ENCODE measurements around the gene GRK2. TPM values are rescaled to one million over a fixed set of nuclear protein-coding genes. Genes with fewer than 3 reads are reported as not detected.

Gene GRK2
- total and polyA plus RNA-seq, 2 of the 13 experiments (the other 11 are each of a cell fraction or from before 2014, with no cell fraction given) = 31.3 to 42.4 TPM

DNA sequence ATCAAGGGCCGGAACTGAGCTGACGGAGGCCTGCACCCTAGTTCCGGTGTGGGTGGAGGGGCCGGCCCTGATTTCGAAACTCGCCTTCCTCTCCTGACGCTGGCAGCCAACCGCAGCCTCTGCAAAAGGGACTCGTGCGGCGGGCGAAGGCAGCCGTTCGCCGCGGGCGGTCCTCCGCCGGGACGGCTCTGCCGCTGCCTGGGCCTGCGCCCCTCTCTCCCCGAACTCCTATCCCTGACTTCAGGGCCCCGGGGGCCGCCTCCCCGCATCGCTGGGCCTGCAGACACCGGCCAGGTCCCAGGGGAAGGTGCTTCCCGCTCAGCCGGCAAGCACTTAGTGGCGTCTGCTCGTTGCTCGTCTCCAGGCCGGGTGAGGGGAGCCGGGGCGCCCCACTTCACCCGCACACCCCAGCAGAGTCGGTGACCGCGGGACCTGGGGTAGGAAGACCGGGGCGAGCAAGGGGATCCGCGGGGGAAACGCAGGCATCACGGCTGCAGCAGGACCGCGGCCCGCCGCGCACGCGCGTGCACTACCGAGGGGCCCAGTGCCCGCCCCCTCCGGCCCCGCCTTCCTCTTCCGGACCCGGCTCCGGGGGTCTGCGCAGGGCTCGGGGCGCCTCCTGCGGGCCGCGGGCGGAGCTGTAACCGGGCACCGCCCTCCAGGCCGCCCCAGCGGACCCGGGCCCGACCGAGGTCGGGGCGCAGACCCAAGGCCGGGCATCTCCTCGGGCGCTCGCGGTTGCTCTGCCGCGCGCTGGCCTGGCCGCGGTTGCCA, 22.4 kb downstream of the GRK2 start (continued):
- TF ChIP-seq PITX1 (CRISPR knock-in tag; IDR thresholded peaks at IDR 0.05) (peak; percentile 46; the same call in 1 of the 2 replicates), TOE1 (CRISPR knock-in tag; IDR thresholded peaks at IDR 0.05) (0 out of 2 replicates have a peak, but pooled peaks have one; percentile 54), SIN3A (IDR thresholded peaks at IDR 0.05; ENCODE audit: borderline replicate concordance, low read depth, low read length) (peak; percentile 78; the same call in 1 of the 2 replicates), GPN1 (CRISPR knock-in tag; IDR thresholded peaks at IDR 0.05; ENCODE audit: borderline replicate concordance) (no peak), KDM5A (IDR thresholded peaks at IDR 0.05; ENCODE audit: borderline replicate concordance, low read length) (peak; percentile 60; the same call in 1 of the 2 replicates), SOX6 (IDR thresholded peaks at IDR 0.05) (no peak), SOX6 (CRISPR knock-in tag; IDR thresholded peaks at IDR 0.05) (no peak; the same call in 1 of the 2 replicates), ZNF7 (CRISPR knock-in tag; IDR thresholded peaks at IDR 0.05) (no peak), HIVEP1 (CRISPR knock-in tag; IDR thresholded peaks at IDR 0.05) (0 out of 2 replicates have a peak, but pooled peaks have one; percentile 29)
- TF ChIP-seq, protein P1, sequence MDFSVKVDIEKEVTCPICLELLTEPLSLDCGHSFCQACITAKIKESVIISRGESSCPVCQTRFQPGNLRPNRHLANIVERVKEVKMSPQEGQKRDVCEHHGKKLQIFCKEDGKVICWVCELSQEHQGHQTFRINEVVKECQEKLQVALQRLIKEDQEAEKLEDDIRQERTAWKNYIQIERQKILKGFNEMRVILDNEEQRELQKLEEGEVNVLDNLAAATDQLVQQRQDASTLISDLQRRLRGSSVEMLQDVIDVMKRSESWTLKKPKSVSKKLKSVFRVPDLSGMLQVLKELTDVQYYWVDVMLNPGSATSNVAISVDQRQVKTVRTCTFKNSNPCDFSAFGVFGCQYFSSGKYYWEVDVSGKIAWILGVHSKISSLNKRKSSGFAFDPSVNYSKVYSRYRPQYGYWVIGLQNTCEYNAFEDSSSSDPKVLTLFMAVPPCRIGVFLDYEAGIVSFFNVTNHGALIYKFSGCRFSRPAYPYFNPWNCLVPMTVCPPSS (IDR thresholded peaks at IDR 0.05) = no peak
- TF ChIP-seq, protein P2, sequence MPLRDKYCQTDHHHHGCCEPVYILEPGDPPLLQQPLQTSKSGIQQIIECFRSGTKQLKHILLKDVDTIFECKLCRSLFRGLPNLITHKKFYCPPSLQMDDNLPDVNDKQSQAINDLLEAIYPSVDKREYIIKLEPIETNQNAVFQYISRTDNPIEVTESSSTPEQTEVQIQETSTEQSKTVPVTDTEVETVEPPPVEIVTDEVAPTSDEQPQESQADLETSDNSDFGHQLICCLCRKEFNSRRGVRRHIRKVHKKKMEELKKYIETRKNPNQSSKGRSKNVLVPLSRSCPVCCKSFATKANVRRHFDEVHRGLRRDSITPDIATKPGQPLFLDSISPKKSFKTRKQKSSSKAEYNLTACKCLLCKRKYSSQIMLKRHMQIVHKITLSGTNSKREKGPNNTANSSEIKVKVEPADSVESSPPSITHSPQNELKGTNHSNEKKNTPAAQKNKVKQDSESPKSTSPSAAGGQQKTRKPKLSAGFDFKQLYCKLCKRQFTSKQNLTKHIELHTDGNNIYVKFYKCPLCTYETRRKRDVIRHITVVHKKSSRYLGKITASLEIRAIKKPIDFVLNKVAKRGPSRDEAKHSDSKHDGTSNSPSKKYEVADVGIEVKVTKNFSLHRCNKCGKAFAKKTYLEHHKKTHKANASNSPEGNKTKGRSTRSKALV (CRISPR knock-in tag; IDR thresholded peaks at IDR 0.05) = peak; percentile 88
- TF ChIP-seq, protein P3, sequence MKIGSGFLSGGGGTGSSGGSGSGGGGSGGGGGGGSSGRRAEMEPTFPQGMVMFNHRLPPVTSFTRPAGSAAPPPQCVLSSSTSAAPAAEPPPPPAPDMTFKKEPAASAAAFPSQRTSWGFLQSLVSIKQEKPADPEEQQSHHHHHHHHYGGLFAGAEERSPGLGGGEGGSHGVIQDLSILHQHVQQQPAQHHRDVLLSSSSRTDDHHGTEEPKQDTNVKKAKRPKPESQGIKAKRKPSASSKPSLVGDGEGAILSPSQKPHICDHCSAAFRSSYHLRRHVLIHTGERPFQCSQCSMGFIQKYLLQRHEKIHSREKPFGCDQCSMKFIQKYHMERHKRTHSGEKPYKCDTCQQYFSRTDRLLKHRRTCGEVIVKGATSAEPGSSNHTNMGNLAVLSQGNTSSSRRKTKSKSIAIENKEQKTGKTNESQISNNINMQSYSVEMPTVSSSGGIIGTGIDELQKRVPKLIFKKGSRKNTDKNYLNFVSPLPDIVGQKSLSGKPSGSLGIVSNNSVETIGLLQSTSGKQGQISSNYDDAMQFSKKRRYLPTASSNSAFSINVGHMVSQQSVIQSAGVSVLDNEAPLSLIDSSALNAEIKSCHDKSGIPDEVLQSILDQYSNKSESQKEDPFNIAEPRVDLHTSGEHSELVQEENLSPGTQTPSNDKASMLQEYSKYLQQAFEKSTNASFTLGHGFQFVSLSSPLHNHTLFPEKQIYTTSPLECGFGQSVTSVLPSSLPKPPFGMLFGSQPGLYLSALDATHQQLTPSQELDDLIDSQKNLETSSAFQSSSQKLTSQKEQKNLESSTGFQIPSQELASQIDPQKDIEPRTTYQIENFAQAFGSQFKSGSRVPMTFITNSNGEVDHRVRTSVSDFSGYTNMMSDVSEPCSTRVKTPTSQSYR (CRISPR knock-in tag; IDR thresholded peaks at IDR 0.05; ENCODE audit: borderline replicate concordance) = peak; percentile 93
- TF ChIP-seq, protein P4, sequence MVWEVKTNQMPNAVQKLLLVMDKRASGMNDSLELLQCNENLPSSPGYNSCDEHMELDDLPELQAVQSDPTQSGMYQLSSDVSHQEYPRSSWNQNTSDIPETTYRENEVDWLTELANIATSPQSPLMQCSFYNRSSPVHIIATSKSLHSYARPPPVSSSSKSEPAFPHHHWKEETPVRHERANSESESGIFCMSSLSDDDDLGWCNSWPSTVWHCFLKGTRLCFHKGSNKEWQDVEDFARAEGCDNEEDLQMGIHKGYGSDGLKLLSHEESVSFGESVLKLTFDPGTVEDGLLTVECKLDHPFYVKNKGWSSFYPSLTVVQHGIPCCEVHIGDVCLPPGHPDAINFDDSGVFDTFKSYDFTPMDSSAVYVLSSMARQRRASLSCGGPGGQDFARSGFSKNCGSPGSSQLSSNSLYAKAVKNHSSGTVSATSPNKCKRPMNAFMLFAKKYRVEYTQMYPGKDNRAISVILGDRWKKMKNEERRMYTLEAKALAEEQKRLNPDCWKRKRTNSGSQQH (CRISPR knock-in tag; IDR thresholded peaks at IDR 0.05; ENCODE audit: low read depth) = peak; percentile 28; the same call in 1 of the 2 replicates
- TF ChIP-seq, protein P5, sequence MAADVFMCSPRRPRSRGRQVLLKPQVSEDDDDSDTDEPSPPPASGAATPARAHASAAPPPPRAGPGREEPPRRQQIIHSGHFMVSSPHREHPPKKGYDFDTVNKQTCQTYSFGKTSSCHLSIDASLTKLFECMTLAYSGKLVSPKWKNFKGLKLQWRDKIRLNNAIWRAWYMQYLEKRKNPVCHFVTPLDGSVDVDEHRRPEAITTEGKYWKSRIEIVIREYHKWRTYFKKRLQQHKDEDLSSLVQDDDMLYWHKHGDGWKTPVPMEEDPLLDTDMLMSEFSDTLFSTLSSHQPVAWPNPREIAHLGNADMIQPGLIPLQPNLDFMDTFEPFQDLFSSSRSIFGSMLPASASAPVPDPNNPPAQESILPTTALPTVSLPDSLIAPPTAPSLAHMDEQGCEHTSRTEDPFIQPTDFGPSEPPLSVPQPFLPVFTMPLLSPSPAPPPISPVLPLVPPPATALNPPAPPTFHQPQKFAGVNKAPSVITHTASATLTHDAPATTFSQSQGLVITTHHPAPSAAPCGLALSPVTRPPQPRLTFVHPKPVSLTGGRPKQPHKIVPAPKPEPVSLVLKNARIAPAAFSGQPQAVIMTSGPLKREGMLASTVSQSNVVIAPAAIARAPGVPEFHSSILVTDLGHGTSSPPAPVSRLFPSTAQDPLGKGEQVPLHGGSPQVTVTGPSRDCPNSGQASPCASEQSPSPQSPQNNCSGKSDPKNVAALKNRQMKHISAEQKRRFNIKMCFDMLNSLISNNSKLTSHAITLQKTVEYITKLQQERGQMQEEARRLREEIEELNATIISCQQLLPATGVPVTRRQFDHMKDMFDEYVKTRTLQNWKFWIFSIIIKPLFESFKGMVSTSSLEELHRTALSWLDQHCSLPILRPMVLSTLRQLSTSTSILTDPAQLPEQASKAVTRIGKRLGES (CRISPR knock-in tag; IDR thresholded peaks at IDR 0.05; ENCODE audit: borderline replicate concordance) = no peak
- TF ChIP-seq, protein P6, sequence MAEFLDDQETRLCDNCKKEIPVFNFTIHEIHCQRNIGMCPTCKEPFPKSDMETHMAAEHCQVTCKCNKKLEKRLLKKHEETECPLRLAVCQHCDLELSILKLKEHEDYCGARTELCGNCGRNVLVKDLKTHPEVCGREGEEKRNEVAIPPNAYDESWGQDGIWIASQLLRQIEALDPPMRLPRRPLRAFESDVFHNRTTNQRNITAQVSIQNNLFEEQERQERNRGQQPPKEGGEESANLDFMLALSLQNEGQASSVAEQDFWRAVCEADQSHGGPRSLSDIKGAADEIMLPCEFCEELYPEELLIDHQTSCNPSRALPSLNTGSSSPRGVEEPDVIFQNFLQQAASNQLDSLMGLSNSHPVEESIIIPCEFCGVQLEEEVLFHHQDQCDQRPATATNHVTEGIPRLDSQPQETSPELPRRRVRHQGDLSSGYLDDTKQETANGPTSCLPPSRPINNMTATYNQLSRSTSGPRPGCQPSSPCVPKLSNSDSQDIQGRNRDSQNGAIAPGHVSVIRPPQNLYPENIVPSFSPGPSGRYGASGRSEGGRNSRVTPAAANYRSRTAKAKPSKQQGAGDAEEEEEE (CRISPR knock-in tag; IDR thresholded peaks at IDR 0.05; ENCODE audit: borderline replicate concordance) = no peak

All from HepG2 (cell line).